Activated T-cell treated with anti-CD3 and anti-CD28 coated beads for 4 hours (primary cell): ENCODE results near the gene SLC44A5.
"Not testable (repeated sequence)": the region's sequence is repeated elsewhere in the genome, so short reads cannot be mapped to it uniquely, and the experiment has no call there.

Experiments
- DNase-seq: peaks from one replicate; pipeline ENCODE4 v3.0.0-alpha.2; 2020

SLC44A5 gene

DNA sequence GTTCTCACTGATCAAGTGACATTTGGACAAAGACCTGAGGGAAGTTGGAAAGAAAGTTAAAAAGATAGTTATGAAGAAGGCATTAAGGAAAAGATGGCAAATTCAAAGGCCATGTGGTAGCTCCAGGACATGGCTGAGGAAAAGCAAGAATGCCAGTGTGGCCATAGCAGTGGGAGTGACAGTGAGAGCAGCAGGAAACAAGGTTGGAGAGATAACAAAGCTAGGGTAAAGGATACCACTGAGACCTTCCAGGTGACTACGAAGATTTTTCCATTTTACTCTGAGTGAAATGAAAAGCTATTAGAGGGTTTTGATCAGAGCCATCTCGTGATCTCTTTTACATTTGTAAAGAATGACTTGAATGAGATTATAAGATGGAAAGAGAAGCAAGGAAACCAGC, 170.6 kb downstream of the SLC44A5 start:
- no peak for DNase-seq

DNA sequence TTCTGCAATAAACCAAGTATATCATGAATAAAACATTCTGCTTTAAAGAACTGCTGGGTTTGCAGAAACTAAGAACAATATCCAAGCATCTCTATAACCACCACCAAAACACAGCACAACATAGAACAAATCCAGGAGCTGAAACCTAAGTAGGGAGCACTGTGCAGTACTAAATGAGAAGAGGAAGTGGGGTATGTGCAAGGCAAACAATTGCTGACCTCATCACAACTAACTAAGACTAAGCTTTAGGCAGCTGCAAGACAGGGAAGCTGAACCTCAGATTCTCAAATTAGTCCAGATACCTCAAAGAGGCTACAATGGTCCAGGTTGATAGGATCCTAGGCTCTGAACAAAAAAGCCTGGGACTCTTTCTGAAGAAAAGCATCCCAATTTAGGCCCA, 172.6 kb downstream of the SLC44A5 start:
- DNase-seq = no peak

DNA sequence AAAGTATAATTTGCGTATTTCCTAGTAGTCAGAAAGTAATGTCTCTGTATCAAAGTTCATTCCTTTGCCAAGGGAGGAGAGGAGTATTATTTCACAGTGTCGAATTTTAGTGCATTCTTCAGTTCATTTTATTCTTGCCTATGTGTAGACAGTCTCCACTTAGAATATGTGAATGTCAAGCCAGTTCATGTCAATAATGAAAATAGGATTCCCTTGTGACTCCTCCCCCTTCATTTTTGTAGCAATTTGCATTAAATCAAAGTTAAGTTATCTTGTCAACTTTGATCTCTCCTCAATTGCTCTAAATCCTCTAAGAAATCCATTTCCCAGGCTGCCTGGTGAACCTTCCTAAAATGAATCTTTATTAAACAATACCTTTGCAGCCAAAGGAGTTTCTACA, 179.1 kb downstream of the SLC44A5 start:
- DNase-seq = no peak

DNA sequence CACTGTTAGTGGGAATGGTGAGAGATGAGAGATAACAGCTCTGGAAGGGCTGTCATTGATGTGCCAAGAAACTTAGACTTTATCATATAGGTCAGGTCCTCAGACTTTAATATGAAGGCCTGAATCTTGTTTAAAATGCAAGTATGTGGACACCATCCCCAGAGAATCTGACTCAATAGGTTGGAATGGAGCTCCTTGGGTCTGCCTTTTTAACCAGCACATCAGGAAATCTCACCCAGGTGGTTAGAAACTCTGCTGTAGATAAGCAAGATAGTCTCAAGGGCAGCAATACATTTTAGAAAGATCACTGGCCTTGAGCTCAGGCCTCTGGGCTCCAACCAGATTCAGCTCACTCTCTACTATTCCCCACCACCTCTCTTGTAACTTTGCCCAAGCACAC, 180.4 kb downstream of the SLC44A5 start:
- DNase-seq = no peak

DNA sequence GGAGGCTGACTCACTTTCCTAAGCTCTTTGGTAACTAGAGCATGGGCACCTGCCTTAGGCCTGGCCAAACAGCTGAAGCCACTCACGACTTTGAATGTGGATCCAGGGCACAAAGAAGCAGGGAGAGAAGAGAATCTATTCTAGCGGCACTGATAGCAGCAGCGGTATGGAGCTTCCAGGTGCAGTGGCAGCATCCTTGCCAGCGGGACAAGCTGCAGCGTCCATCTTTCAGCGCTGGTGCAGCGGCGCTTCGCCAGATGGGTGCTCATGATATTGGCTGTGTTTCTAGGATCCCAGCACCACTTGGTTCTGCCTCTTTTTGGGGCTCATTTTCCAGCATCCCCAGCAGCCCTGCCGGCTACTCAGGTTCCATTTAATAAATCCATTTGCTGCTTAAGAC, 184.2 kb downstream of the SLC44A5 start:
- DNase-seq = no peak

DNA sequence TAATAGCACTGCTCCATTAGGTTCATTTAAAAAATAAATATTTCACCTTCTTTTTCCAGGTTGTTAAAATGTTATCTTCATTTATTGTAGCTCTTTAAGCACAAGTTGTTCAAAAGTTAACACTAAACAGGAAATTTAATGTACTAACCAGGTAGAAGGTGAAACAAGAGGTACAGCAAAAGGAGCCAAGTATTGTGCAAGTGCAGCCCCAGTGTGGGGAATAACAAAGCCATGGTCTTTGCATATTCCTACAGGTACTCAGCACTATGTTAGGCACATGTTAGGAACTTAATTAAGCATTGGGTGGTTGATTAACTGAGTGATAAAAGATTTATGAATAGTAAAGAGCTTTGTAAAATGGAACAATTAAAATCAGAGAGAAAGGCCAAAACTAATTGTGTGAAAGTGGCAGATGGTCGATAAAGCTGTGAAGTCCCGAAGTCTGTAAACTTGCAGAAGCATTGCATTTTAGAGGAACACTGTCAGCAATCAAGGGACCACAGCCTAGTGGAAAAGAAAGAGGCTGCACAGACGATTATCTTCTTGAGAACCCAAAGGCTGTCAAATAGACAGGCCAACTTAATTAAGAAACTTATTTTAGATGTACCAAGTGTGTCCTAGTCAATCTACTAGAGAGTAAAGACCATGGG, 185.8 kb downstream of the SLC44A5 start:
- no peak for DNase-seq

DNA sequence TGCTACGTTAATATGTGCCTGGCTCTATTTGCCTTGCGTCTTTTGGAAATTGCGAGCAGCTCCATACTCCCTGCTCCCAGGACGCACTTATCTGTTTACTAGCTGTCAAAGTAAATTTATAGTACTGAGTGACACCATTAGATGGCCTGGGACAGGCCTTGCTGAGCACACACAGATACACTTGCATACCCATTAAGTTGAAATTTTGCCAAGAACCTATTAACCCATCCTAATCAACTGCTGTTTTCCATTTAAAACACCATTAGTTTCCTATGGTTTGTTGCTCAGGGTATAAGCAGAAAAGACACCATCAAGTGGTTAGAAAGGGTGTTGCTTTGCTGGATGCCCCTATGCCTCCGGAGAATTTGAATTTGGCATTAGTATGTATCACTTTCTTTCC, 187.3 kb downstream of the SLC44A5 start:
- no peak for DNase-seq

DNA sequence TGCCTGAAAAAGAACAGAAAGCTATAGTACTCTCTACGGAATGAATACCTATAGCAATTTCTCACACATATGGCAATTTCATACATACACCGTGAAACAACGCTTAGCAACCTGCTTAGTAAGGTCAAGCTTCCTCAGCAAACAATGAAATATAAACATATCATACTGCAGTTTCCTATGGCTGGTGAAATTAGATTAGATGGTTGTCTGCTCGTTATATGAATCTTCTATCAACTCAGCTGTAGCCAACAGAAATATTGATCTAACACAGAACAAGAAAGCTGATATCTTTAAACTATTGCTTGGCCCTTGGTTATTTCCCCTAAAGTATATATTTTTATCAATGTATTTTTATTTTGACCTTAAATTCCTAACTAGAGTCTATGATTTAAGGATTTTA, 187.8 kb downstream of the SLC44A5 start:
- no peak for DNase-seq

DNA sequence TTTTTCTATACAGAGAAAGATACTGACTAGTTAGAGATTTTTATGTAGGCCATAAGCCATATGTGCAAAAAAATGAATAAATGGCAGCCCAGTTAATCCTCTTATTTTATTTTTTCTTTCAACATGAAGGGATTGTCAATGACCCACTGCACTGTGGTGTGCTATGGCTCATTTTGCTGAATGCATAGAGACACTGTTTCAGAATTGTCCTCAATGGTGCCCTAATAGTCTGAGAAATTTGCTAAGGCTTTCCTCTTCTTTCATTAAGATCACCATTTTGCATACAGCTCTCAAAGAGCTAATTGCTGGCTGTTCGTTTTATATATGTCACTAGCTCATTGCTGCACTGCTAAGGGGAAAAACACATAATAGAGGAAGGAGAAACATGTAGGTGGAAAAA, 189.5 kb downstream of the SLC44A5 start:
- no peak for DNase-seq

DNA sequence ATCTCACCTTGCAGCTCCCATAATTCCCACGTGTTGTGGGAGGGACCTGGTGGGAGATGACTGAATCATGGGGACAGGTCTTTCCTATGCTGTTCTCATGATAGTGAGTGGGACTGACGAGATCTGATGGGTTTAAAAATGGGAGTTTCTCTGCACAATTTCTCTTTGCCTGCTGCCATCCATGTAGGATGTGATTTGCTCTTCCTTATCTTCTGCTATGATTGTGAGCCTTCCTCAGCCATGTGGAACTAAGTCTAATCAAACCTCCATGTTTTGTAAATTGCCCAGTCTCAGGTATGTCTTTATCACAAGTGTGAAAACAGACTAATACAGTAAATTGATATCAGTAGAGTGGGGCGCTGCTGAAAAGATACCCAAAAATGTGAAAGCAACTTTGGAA, 195.7 kb downstream of the SLC44A5 start:
- no peak for DNase-seq

DNA sequence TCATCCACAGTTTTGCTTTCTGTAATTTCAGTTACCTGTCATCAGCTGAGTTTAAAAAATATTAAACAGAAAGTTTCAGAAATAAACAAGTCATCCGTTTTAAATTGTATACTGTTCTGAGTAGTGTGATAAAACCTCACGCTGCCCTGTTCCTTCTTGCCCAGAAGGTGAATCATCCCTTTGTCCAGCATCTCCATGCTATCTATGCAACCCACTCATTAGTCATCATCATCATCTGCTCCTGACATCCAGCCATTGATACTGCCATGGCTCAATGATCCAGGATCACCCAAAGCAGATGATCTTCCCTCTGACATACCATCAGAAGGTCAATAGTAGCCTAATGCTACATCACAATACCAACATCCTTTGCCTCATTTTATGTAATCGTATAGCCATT, 198.3 kb downstream of the SLC44A5 start:
- DNase-seq = no peak

DNA sequence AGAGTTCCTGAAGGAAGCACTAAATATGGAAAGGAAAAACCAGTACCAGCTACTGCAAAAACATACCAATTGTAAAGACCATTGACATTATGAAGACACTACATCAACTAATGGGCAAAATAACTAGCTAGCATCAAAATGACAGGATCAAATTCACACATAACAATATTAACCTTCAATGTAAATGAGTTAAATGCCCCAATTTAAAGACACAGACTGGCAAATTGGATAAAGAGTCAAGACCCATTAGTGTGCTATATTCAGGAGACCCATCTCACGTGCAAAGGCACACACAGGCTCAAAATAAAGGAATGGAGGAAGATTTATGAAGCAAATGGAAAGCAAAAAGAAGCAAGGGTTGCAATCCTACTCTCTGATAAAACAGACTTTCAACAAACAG, 206.2 kb downstream of the SLC44A5 start:
- DNase-seq = not testable (repeated sequence)

DNA sequence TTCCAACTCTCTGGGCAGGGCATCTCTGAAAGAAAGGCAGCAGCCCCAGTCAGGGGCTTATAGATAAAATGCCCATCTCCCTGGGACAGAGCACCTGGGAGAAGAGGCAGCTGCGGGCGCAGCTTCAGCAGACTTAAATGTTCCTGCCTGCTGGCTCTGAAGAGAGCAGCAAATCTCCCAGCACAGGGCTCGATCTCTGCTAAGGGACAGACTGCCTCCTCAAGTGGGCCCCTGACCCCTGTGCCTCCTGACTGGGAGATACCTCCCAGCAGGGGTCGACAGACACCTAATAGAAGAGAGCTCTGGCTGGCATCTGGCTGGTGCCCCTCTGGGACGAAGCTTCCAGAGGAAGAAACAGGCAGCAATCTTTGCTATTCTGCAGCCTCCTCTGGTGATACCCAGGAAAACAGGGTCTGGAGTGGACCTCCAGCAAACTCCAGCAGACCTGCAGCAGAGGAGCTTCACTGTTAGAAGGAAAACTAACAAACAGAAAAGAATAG, 207.7 kb downstream of the SLC44A5 start:
- not testable (repeated sequence) for DNase-seq

DNA sequence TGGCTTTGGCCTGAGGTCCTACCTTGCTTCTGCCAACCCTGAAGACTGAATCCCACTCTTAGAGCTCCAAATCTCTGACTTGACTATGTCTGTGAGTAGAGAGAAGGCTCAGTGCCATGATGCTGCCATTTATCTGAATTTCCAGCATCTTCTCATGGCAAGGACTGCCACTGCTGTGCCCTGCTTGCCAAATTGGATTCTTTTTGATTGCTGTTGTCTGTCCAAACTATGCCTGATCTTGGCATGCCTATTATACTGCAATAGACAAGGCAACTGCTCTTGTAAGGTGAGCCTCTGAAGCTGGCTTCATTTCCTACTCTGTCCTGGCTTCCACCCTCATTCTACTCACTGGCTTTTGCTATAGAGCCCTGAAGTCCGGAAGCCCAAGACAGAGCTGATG, 210.2 kb downstream of the SLC44A5 start:
- no peak for DNase-seq

DNA sequence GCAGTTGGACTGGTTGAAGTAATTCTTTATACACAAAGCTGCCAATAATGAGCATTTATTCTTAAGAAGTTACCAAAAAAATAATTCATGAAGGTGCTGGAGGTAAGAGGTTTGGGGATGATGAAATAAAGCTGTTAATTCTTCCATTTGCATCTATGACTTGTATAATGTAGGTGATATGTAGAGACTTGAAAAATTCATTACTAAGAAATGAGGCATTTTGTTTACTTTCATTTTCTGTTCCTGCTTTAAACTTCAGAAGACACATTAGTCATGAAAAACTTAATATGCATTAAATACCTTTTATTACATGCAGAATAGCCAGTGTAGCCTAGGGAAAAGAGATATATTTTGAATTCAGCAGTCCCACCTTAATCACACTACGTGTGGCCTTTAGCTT, 214.2 kb downstream of the SLC44A5 start:
- DNase-seq = no peak

DNA sequence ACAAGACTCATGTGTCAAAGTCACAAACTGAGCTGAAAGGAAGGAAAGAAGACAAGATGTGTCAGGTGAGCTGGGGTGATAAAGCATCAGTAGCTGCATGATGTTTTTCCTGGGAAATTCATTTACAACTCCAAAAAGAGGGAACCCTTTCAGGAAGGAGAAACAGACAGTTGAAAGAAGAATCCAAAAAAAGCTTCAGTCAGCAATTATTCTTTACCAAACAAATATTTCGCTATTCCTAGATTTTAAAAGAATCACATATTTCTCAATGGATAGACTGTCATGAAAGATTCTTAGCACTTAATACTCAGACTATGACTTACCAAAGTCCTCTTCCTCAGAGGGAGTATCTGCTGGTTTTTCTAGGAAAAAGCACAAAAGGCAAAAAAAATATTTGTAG, 214.7 kb downstream of the SLC44A5 start:
- DNase-seq = no peak

DNA sequence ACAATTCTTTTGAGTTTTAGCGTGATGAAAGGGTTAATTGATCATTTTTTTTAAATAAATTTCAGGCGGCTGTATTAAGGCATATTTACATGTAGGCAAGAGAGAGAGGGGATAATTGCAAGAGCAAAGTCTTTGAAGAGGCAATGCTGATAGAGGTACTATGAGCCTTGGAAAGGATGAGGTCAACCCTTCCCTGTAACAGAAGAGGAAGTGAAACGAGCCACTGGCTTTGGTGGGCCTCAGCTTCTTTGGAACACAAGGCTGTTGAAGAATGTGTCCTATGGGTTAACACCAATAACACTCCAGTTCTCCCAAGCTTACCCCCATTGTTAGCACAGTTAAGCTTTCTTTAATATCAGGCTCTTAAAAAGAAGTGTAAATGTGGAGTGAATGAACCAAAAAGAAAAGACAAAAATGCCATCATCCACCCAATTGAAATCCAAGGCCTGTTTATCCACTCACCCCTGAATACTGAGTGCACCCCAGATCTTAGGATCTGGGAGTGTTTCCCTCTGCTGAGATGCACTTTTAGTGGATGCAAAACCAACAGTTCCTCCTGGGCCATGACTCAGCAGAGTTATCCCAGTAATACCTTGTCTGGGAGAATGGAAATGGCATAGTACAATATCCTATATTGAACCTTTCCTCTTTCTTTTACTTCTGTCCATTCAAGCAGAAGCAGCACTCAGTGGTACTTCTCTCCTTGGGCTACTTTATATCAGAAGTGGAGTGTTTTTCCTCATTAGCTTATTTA, 216.4 kb downstream of the SLC44A5 start:
- DNase-seq = no peak

DNA sequence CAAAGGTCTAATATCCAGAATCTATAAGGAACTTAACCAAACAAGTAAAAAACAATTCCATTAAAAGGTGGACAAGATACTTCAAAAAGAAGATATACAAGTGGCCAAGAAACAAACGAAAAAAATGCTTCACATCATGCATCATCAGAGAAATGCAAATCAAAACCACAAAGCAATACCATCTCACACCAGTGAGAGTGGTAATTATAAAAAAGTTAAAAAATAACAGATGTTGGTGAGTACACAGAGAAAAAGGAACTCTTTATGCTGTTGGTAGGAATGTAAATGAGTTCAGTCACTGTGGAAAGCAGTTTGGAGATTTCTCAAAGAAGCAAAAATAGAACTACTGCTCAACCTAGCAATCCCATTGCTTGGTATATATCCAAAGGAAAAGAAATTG, 218.6 kb downstream of the SLC44A5 start:
- DNase-seq = no peak

DNA sequence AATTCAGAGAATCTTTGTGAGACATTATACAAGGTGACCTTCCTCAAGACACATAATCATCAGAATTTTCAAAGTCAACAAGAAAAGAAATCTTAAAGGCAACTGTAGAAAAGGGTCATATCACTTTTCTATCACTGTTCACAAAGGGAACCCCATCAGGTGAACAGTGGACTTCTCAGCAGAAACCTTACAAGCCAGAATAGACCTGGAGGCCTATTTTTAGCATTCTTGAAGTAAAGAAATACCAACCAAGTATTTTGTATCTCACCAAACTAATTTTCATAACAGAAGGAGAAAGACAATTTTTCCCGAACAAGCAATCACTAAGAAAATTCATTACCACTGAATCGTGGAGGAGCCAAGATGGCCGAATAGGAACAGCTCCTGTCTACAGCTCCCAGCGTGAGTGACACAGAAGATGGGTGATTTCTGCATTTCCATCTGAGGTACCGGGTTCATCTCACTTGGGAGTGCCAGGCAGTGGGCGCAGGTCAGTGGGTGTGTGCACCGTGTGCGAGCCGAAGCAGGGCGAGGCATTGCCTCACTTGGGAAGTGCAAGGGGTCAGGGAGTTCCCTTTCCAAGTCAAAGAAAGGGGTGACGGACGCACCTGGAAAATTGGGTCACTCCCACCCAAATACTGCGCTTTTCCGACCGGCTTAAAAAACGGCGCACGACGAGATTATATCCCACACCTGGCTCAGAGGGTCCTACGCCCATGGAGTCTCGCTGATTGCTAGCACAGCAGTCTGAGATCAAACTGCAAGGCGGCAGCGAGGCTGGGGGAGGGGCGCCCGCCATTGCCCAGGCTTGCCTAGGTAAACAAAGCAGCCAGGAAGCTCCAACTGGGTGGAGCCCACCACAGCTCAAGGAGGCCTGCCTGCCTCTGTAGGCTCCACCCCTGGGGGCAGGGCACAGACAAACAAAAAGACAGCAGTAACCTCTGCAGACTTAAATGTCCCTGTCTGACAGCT, 235.2 kb downstream of the SLC44A5 start:
- DNase-seq = not testable (repeated sequence)

DNA sequence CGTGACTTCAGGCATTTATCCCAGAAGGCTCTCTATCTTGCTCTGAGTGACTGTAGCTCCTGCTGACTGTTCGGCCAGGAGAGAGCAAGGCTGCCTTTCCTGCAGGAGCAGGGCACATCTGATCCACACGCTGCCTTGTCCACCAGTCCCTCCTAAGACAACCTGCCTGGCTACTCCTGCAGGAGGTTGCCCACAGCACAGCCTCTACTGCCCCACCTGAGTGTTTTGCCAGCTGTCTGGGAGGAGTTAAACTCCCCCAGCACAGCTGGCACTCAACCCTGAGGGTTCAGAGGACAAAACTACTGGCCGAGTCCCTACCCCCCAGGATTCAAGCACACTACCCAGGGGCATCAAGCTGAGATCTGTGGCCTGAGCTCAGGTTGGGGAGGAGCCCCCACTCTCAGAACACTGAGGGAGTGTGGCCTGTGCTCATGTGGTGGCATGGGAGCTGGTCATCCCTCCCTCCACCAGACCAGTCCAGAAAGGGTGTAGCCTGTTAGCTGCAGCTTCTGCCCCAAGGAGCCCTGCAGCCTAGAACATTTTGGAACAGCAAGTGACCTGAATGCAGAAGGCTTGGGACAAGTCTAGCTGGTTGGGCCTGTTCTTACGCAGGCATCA, 237.3 kb downstream of the SLC44A5 start:
- no peak for DNase-seq

DNA sequence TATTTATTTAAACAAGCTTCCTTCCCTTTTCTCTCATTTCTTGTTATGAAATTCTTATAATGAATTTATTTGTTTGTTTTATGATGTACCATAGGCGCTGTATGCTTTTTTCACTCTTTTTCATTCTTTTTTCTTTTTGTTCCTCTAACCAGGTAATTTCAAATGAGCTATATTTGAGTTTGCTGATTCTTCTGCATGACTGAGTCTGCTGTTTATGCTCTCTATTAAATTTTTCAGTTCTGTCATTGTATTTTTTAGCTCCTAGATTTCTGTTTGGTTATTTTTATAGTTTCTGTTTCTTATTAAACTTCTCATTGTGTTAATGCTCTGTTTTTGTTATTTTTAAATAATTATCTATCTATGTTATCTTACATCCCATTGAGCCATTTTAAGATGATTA, 244.3 kb downstream of the SLC44A5 start:
- DNase-seq = no peak

DNA sequence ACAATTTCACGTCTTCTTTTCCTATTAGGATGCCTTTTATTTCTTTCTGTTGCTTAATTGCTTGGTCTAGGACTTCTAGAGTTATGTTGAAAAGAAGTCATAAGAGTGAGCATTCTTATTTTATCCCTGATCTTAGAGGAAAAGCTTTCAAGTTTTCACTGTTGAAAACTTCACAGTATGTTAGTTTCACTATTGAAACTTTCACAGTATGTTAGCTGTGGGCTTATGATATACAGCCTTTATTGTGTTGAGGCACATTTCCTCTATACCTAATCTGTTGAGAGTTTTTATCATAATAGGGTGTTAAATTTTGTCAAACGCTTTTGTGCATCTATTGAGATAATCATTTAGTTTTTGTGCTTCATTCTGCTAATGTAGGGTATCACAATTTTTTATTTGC, 249.7 kb downstream of the SLC44A5 start:
- no peak for DNase-seq

DNA sequence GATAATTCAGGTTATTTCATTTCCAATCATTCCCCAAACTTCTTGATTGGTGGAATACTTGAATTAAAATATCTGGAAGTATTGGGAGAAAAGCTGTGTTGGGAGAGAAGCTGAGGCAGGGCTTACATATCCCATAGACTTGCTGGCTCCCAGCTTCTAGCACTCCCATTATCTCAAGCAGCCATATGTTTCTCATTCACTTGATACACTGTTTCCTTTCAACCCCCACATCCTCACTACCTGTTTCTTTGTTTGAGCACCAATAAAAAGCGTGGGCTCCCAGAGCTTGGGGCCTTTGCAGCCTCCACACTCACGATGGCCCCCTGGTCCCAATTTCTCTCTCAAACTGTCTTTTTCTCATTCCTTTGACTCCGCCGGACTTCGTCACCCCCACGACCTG, 256.6 kb downstream of the SLC44A5 start:
- DNase-seq = not testable (repeated sequence)
